WTC11 (cell line): ENCODE results near the gene RAB3A. TPM values are rescaled to one million over a fixed set of nuclear protein-coding genes. Genes with fewer than 3 reads are reported as not detected.

ENCODE experiments used
- ATAC-seq: fragments of 200-7000 bp; cut with Tn5 transposase; 2 replicates; pipeline ENCODE4 v1.10.0; 2021; ENCODE audit warnings: mild to moderate bottlenecking, moderate library complexity
- CTCF ChIA-PET: fragments of 300-600 bp; sonication (Branson Sonifier 250); formaldehyde crosslinking; loops from one replicate; lab custom pipeline; 2021; ENCODE audit warnings: antibody characterized with exemption; lab: Charles Lee
- POLR2A ChIA-PET: fragments of 350-600 bp; sonication (Branson Sonifier 250); formaldehyde crosslinking; loops from one replicate; lab custom pipeline; 2021; ENCODE audit warnings: antibody characterized with exemption; lab: Charles Lee
- DNase-seq: peaks from one replicate; pipeline ENCODE4 v3.0.0; 2021; ENCODE audit warnings: low spot score
- H3K27ac Mint-ChIP-seq: 2 replicates; pipeline ENCODE4 v1.8.0; 2021; ENCODE audit warnings: mixed read lengths
- H3K27me3 Mint-ChIP-seq: 2 replicates; pipeline ENCODE4 v1.8.0; 2021; ENCODE audit warnings: low read depth, mild to moderate bottlenecking, moderate library complexity, mixed read lengths
- H3K36me3 Mint-ChIP-seq: 2 replicates; pipeline ENCODE4 v1.8.0; 2021; ENCODE audit warnings: mixed read lengths
- H3K4me1 Mint-ChIP-seq: 2 replicates; pipeline ENCODE4 v1.8.0; 2022; ENCODE audit warnings: mixed read lengths
- H3K4me3 Mint-ChIP-seq: 2 replicates; pipeline ENCODE4 v1.8.0; 2021; ENCODE audit warnings: mild to moderate bottlenecking, moderate library complexity, mixed read lengths
- H3K9me3 Mint-ChIP-seq: 2 replicates; pipeline ENCODE4 v1.8.0; 2021; ENCODE audit warnings: mixed read lengths
- CBFB ChIP-seq: sonication (generic); formaldehyde crosslinking; IDR thresholded peaks from 2 replicates; pipeline ENCODE4 v1.8.1; 2022; ENCODE audit warnings: mild to moderate bottlenecking, low read depth, missing genetic modification reagents
- CTCF ChIP-seq: fragments of 200-600 bp; IDR thresholded peaks from 2 replicates; pipeline ENCODE4 v1.8.0; 2022; ENCODE audit warnings: antibody characterized with exemption
- ESRRA ChIP-seq: sonication (generic); formaldehyde crosslinking; IDR thresholded peaks from 2 replicates; pipeline ENCODE4 v1.8.1; 2022; ENCODE audit warnings: mild to moderate bottlenecking, missing genetic modification reagents, borderline replicate concordance
- FOXP1 ChIP-seq: sonication (generic); formaldehyde crosslinking; IDR thresholded peaks from 2 replicates; pipeline ENCODE4 v1.8.0; 2022; ENCODE audit warnings: missing genetic modification reagents, mild to moderate bottlenecking, moderate library complexity, borderline replicate concordance
- HMGXB4 ChIP-seq: sonication (generic); formaldehyde crosslinking; IDR thresholded peaks from 2 replicates; pipeline ENCODE4 v1.8.1; 2023; ENCODE audit warnings: mild to moderate bottlenecking, moderate library complexity, missing genetic modification reagents
- IRF2 ChIP-seq: sonication (generic); formaldehyde crosslinking; IDR thresholded peaks from 2 replicates; pipeline ENCODE4 v1.8.0; 2022; ENCODE audit warnings: low read depth, missing genetic modification reagents, borderline replicate concordance
- JUN ChIP-seq: sonication (generic); formaldehyde crosslinking; IDR thresholded peaks from 2 replicates; pipeline ENCODE4 v1.8.0; 2023; ENCODE audit warnings: mild to moderate bottlenecking, missing genetic modification reagents
- MXD4 ChIP-seq: fragments of 250-450 bp; sonication (Bioruptor Pico); IDR thresholded peaks from 2 replicates; pipeline ENCODE4 v1.8.0; 2021; ENCODE audit warnings: mild to moderate bottlenecking, moderate library complexity, borderline replicate concordance
- NR1H2 ChIP-seq: sonication (generic); formaldehyde crosslinking; IDR thresholded peaks from 2 replicates; pipeline ENCODE4 v1.9.0; 2021; ENCODE audit warnings: mild to moderate bottlenecking, moderate library complexity, missing genetic modification reagents
- RELA ChIP-seq: sonication (generic); formaldehyde crosslinking; IDR thresholded peaks from 2 replicates; pipeline ENCODE4 v1.8.1; 2022; ENCODE audit warnings: missing genetic modification reagents, mild to moderate bottlenecking, borderline replicate concordance
- SMAD3 ChIP-seq: sonication (generic); formaldehyde crosslinking; IDR thresholded peaks from 2 replicates; pipeline ENCODE4 v1.8.0; 2022; ENCODE audit warnings: missing genetic modification reagents, mild to moderate bottlenecking, borderline replicate concordance
- SOX15 ChIP-seq: fragments of 250-450 bp; sonication (Bioruptor Pico); IDR thresholded peaks from 2 replicates; pipeline ENCODE4 v1.9.0; 2021; ENCODE audit warnings: mild to moderate bottlenecking
- ZNF263 ChIP-seq: sonication (generic); formaldehyde crosslinking; IDR thresholded peaks from 2 replicates; pipeline ENCODE4 v1.8.1; 2022; ENCODE audit warnings: low read depth, mild to moderate bottlenecking, moderate library complexity, missing genetic modification reagents
- ZNF423 ChIP-seq: fragments of 250-450 bp; sonication (Bioruptor Pico); IDR thresholded peaks from 2 replicates; pipeline ENCODE4 v2.1.2; 2022; ENCODE audit warnings: mild to moderate bottlenecking, moderate library complexity
- total RNA-seq: library from RNA; stranded (reverse); gene quantifications from 3 replicates; pipeline ENCODE4 v1.2.3, GENCODE V29; 2021
- TF ChIP-seq, protein P1 (sequence below): sonication (generic); formaldehyde crosslinking; IDR thresholded peaks from 2 replicates; pipeline ENCODE4 v1.8.1; 2022; ENCODE audit warnings: mild to moderate bottlenecking, moderate library complexity, missing genetic modification reagents
- TF ChIP-seq, protein P2 (sequence below): sonication (generic); formaldehyde crosslinking; IDR thresholded peaks from 2 replicates; pipeline ENCODE4 v1.8.1; 2023; ENCODE audit warnings: mild to moderate bottlenecking, missing genetic modification reagents
- TF ChIP-seq, protein P3 (sequence below): fragments of 250-450 bp; sonication (Bioruptor Pico); IDR thresholded peaks from 2 replicates; pipeline ENCODE4 v1.9.0; 2021; ENCODE audit warnings: mild to moderate bottlenecking
- TF ChIP-seq, protein P4 (sequence below): sonication (generic); formaldehyde crosslinking; IDR thresholded peaks from 2 replicates; pipeline ENCODE4 v1.8.1; 2023; ENCODE audit warnings: mild to moderate bottlenecking, missing genetic modification reagents, moderate library complexity

The RAB3A gene
- total RNA-seq, 1 experiment from 2014 or later = 12.2 TPM

DNA sequence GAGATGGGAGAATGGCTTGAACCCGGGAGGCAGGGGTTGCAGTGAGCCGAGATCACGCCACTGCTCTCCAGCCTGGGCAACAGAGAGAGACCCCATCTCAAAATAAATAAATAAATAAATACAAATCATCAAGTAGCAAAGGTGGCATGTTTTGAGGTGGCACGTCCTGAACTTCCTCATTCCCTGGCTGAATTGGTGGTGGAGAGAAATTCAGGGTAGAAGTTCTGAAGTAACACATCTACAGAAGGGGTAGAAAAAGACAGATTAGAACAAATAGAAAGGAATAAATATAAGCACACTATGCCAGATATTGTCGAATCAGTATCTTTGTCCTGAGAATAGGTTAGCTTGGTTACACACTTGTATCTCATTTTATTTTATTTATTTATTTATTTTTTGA lies 23.9 kb downstream of the RAB3A start:
- Mint-ChIP-seq H3K36me3 (no peaks in the 10 kb centered on the region; the same call in 1 of the 2 replicates), H3K4me1 (no peaks in the 10 kb centered on the region), H3K27ac (no peak overlapping the region)
- ATAC-seq = no peak
- TF ChIP-seq, protein P1, sequence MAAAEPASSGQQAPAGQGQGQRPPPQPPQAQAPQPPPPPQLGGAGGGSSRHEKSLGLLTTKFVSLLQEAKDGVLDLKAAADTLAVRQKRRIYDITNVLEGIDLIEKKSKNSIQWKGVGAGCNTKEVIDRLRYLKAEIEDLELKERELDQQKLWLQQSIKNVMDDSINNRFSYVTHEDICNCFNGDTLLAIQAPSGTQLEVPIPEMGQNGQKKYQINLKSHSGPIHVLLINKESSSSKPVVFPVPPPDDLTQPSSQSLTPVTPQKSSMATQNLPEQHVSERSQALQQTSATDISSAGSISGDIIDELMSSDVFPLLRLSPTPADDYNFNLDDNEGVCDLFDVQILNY (CRISPR knock-in tag) = no peak
- TF ChIP-seq ZNF423 (CRISPR knock-in tag) (no peak), FOXP1 (CRISPR knock-in tag) (no peak)
- TF ChIP-seq, all 79 proteins: peak for 0
- ChIA-PET POLR2A (interaction anchor here (0.7 kb wide), 1 partner anchor 400 kb away, joined by 5 read pairs; no protein-coding TSS in a partner anchor), CTCF (interaction anchor here (1.3 kb wide), 2 partner anchors 73 to 99 kb away, joined by 3 to 4 read pairs; no protein-coding TSS in a partner anchor)
- no peak for DNase-seq
- H3K4me3 Mint-ChIP-seq = no peak overlapping the region
- H3K9me3 Mint-ChIP-seq = no peaks in the 10 kb centered on the region
- H3K27me3 Mint-ChIP-seq = peaks cover 6% of the 10 kb centered on the region

- ATAC-seq = no peak
- TF ChIP-seq, protein P2, sequence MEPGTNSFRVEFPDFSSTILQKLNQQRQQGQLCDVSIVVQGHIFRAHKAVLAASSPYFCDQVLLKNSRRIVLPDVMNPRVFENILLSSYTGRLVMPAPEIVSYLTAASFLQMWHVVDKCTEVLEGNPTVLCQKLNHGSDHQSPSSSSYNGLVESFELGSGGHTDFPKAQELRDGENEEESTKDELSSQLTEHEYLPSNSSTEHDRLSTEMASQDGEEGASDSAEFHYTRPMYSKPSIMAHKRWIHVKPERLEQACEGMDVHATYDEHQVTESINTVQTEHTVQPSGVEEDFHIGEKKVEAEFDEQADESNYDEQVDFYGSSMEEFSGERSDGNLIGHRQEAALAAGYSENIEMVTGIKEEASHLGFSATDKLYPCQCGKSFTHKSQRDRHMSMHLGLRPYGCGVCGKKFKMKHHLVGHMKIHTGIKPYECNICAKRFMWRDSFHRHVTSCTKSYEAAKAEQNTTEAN = no peak
- TF ChIP-seq FOXP1 (CRISPR knock-in tag) (no peak), IRF2 (no peak), SOX15 (no peak), CTCF (no peak), NR1H2 (CRISPR knock-in tag) (no peak), ESRRA (CRISPR knock-in tag) (no peak), RELA (CRISPR knock-in tag) (no peak), MXD4 (CRISPR knock-in tag) (no peak), HMGXB4 (no peak), JUN (no peak), SMAD3 (CRISPR knock-in tag) (no peak), ZNF263 (CRISPR knock-in tag) (no peak), CBFB (no peak)
- TF ChIP-seq, protein P3, sequence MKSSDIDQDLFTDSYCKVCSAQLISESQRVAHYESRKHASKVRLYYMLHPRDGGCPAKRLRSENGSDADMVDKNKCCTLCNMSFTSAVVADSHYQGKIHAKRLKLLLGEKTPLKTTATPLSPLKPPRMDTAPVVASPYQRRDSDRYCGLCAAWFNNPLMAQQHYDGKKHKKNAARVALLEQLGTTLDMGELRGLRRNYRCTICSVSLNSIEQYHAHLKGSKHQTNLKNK (CRISPR knock-in tag) = no peak
- TF ChIP-seq, protein P4, sequence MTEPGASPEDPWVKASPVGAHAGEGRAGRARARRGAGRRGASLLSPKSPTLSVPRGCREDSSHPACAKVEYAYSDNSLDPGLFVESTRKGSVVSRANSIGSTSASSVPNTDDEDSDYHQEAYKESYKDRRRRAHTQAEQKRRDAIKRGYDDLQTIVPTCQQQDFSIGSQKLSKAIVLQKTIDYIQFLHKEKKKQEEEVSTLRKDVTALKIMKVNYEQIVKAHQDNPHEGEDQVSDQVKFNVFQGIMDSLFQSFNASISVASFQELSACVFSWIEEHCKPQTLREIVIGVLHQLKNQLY (CRISPR knock-in tag) = no peak
- TF ChIP-seq, protein P1 (CRISPR knock-in tag) = no peak
- peaks cover 9% of the 10 kb centered on the region for H3K4me1 Mint-ChIP-seq
- no peak overlapping the region for H3K4me3 Mint-ChIP-seq
- H3K9me3 Mint-ChIP-seq = no peaks in the 10 kb centered on the region
- no peak overlapping the region for H3K27ac Mint-ChIP-seq
- peaks cover 19% of the 10 kb centered on the region for H3K27me3 Mint-ChIP-seq
- CTCF ChIA-PET = interaction anchor here (0.6 to 3.6 kb wide), 4 partner anchors 9 to 15 kb away, joined by 3 to 14 read pairs (median 5); partner anchors contain the start of gene MPV17L2
- POLR2A ChIA-PET = no interaction called here
- no peaks in the 10 kb centered on the region; the same call in 1 of the 2 replicates for H3K36me3 Mint-ChIP-seq
- DNase-seq = no peak
These were observed 27.2 kb downstream of the RAB3A start for GRCh38 chr19:18176367-18177310.
